OCI-LY7 (cell line): ENCODE results near the gene GSG1L. TPM values are rescaled to one million over a fixed set of nuclear protein-coding genes. Genes with fewer than 3 reads are reported as not detected.

Source experiments
- BruUV-seq: library from RNA; stranded (reverse); fragments of 400-500 nt; replicated peaks from 2 replicates; lab custom pipeline; 2021; lab: Mats Ljungman, UMichigan
- CTCF ChIA-PET: fragments of 300-600 bp; sonication (Branson Sonifier 250); formaldehyde crosslinking; loops from one replicate; lab custom pipeline; 2022; ENCODE audit warnings: antibody characterized with exemption; ENCODE audit not compliant: unreplicated experiment; lab: Charles Lee
- POLR2A ChIA-PET: fragments of 300-600 bp; sonication (Branson Sonifier 250); formaldehyde crosslinking; loops from one replicate; lab custom pipeline; 2022; ENCODE audit warnings: antibody characterized with exemption; lab: Charles Lee
- DNase-seq: peaks from one replicate; pipeline ENCODE4 v3.0.0-alpha.2; 2015; ENCODE audit warnings: low spot score
- H2AFZ ChIP-seq: fragments of 200-600 bp; sonication (generic), shearing (Covaris generic); 2 replicates; pipeline ENCODE4 v1.6.1; 2014; ENCODE audit warnings: mild to moderate bottlenecking, antibody characterized with exemption, low read length, moderate library complexity
- H3K27ac ChIP-seq: fragments of 200-600 bp; sonication (generic); 2 replicates; pipeline ENCODE4 v1.5.1; 2014; ENCODE audit warnings: mixed run types, low read depth, mild to moderate bottlenecking, moderate library complexity, low read length, inconsistent platforms; ENCODE audit not compliant: poor library complexity, severe bottlenecking
- H3K36me3 ChIP-seq: fragments of 200-600 bp; sonication (generic); 2 replicates; pipeline ENCODE4 v1.6.1; 2014; ENCODE audit warnings: mild to moderate bottlenecking, antibody characterized with exemption, low read length, moderate library complexity, mixed read lengths; ENCODE audit not compliant: insufficient read depth
- H3K4me1 ChIP-seq: fragments of 200-600 bp; sonication (generic); 2 replicates; pipeline ENCODE4 v1.5.1; 2014; ENCODE audit warnings: mild to moderate bottlenecking, low read length; ENCODE audit not compliant: insufficient read depth, poor library complexity, severe bottlenecking
- H3K4me2 ChIP-seq: fragments of 200-600 bp; sonication (generic); 2 replicates; pipeline ENCODE4 v1.6.1; 2014; ENCODE audit warnings: mild to moderate bottlenecking, low read length
- H3K4me3 ChIP-seq: fragments of 200-600 bp; sonication (generic); 2 replicates; pipeline ENCODE4 v1.5.1; 2014; ENCODE audit warnings: mild to moderate bottlenecking, low read depth, low read length; ENCODE audit not compliant: poor library complexity, severe bottlenecking
- H3K79me2 ChIP-seq: fragments of 200-600 bp; sonication (generic); 2 replicates; pipeline ENCODE4 v1.6.1; 2016; ENCODE audit warnings: low read depth, mild to moderate bottlenecking, low read length, moderate library complexity, mixed read lengths; ENCODE audit not compliant: insufficient read depth
- H3K9me2 ChIP-seq: fragments of 200-600 bp; sonication (generic); 2 replicates; pipeline ENCODE4 v1.6.1; 2016; ENCODE audit warnings: mild to moderate bottlenecking, low read length, mixed read lengths; ENCODE audit not compliant: insufficient read depth
- H3K9me3 ChIP-seq: fragments of 200-600 bp; sonication (generic); 2 replicates; pipeline ENCODE4 v1.6.1; 2014; ENCODE audit warnings: mild to moderate bottlenecking, mixed run types, low read length, mixed read lengths
- H4K20me1 ChIP-seq: fragments of 200-600 bp; sonication (generic); 2 replicates; pipeline ENCODE4 v1.6.1; 2014; ENCODE audit warnings: mild to moderate bottlenecking, antibody characterized with exemption, low read length, moderate library complexity, mixed read lengths; ENCODE audit not compliant: insufficient read depth
- EZH2phosphoT487 ChIP-seq: fragments of 200-600 bp; sonication (generic); IDR thresholded peaks from 2 replicates; pipeline ENCODE4 v1.6.1; 2018; ENCODE audit warnings: low read depth, borderline replicate concordance, mild to moderate bottlenecking, mixed run types, antibody characterized with exemption, low read length, moderate library complexity, mixed read lengths
- intact Hi-C: fragments of 100-400 bp; cut with micrococcal nuclease; formaldehyde crosslinking; loops from one replicate; pipeline ENCODE4 v1.10.0; 2022; ENCODE audit not compliant: unreplicated experiment
- total RNA-seq, 2 experiments: library from RNA; depleted of rRNA in 1 of 2; stranded (reverse); fragments of >200 nt in 1 of 2; shearing (Covaris generic) in 1 of 2; gene quantifications; 2 replicates each; pipeline ENCODE4 v1.2.3, GENCODE V29; 2014 to 2022
- TF ChIP-seq, protein P1 (sequence below): fragments of 200-600 bp; sonication (generic); conservative IDR thresholded peaks from 2 replicates; pipeline ENCODE4 v1.5.1; 2014; ENCODE audit warnings: mild to moderate bottlenecking, antibody characterized with exemption, low read length, moderate library complexity, mixed read lengths

The GSG1L gene
- total RNA-seq, 2 experiments from 2014 or later, result not detected

DNA sequence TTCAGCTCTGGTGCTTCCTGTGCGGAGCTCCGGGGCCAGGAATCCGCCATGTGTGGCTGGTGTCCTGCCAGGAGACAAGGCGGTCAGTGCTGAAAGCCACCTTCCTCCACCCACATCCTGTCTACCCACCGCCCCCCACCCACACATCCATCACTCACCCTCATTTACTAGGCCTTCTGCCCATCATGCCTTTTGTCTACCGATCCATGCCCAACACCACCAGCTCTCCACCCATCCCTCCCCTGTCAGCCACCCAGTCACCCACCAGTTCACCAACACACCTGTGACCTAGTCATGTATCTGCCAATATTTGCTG is 272.2 kb downstream of the GSG1L start:
- intact Hi-C loops, result no loop called here
- TF ChIP-seq, protein P1, sequence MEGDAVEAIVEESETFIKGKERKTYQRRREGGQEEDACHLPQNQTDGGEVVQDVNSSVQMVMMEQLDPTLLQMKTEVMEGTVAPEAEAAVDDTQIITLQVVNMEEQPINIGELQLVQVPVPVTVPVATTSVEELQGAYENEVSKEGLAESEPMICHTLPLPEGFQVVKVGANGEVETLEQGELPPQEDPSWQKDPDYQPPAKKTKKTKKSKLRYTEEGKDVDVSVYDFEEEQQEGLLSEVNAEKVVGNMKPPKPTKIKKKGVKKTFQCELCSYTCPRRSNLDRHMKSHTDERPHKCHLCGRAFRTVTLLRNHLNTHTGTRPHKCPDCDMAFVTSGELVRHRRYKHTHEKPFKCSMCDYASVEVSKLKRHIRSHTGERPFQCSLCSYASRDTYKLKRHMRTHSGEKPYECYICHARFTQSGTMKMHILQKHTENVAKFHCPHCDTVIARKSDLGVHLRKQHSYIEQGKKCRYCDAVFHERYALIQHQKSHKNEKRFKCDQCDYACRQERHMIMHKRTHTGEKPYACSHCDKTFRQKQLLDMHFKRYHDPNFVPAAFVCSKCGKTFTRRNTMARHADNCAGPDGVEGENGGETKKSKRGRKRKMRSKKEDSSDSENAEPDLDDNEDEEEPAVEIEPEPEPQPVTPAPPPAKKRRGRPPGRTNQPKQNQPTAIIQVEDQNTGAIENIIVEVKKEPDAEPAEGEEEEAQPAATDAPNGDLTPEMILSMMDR, result no peak
- TF ChIP-seq EZH2phosphoT487, result no peak
- H3K4me3 ChIP-seq, result no peak overlapping the region
- no peak overlapping the region for H3K27ac ChIP-seq
- H3K4me1 ChIP-seq, result no peaks in the 10 kb centered on the region
- H3K4me2 ChIP-seq, result no peak overlapping the region
- H3K9me2 ChIP-seq, result no peaks in the 10 kb centered on the region
- CTCF ChIA-PET, result no interaction called here
- no peaks in the 10 kb centered on the region for H3K36me3 ChIP-seq
- H3K9me3 ChIP-seq, result no peaks in the 10 kb centered on the region
- BruUV-seq, result no TSS peak
- H2AFZ ChIP-seq, result no peak overlapping the region
- no peak for DNase-seq
- no peaks in the 10 kb centered on the region for H3K79me2 ChIP-seq
- POLR2A ChIA-PET, result no interaction called here
- H4K20me1 ChIP-seq, result no peaks in the 10 kb centered on the region

DNA sequence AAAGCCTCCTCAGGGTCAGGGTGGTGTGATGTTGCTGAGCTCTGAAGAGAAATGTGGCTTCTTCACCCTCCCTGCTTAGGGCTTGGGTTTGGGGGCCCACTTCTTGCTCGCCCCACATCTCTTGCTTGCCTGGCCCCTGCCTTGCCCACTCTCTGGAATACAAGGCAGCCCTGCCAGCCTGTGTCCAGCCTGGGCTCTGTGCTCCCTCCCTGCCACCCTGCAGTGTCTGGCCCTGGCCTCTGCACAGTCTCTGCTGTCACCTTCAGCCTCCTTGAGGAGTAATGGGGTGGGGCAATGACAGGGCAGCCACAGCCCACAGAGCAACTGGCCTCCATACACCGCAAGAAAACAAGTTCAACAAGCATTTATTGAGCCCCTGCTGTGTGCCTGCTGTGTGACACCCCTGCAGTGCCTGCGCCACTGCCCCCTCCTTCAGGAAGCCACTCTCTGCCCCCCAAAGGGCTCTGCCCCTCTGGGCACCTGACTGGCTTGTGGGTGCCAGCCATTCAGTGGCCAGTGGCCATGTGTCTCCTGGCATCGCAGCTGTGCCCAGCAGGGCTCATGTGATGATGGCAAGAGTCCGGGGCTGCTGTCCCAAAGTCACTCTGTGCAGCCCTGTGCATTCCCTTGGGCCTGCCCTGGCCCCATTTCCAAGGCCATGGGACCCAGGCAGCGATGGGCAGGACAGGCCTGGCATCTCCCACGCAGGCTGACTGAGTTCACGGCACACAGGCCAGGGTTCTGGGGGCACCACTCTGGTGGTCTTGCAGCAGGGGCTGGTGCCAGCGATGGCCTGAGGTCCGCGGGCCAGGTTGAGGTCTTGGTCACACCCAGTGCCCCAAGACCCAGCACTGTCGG is 272.7 kb downstream of the GSG1L start:
- BruUV-seq, result no TSS peak
- Histone ChIP-seq H3K4me3 (no peak overlapping the region), H3K9me3 (no peaks in the 10 kb centered on the region), H3K79me2 (no peaks in the 10 kb centered on the region), H3K4me2 (no peak overlapping the region), H2AFZ (no peak overlapping the region), H3K36me3 (no peaks in the 10 kb centered on the region), H3K4me1 (no peaks in the 10 kb centered on the region), H3K9me2 (no peaks in the 10 kb centered on the region), H3K27ac (no peak overlapping the region), H4K20me1 (no peaks in the 10 kb centered on the region)
- DNase-seq, result no peak
- ChIA-PET POLR2A (no interaction called here), CTCF (no interaction called here)
- TF ChIP-seq EZH2phosphoT487, result no peak
- TF ChIP-seq, protein P1, result no peak
- intact Hi-C loops, result no loop called here

DNA sequence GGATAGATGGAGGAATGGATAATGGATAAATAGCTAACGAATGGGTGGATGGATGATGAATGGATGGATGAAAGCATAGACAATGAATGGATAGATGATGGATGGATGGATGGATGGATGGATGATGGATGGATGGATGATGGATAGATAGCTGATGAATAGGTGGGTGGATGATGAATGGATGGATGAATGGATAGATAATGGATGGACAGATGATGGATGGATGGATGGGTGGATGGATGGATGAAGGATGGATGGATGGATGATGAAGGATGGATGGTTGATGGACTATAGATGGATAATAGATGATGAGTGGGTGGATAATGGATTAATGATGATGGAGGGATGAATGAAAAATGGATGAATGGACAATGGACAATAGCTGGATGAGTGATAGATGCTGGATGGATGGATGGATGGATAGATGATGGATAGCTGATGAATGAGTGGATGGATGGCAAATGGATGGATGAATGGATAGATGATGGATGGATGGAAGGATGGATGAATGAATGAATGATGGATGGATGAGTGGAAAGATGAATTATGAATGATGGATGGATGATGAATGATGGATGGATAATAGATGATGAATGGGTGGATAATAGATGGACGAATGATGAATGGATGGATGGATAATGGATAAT is 273.8 kb downstream of the GSG1L start:
- no peak overlapping the region for H3K4me2 ChIP-seq
- DNase-seq, result no peak
- intact Hi-C loops, result no loop called here
- no peaks in the 10 kb centered on the region for H3K9me3 ChIP-seq
- no peak overlapping the region for H3K4me3 ChIP-seq
- no peaks in the 10 kb centered on the region for H3K9me2 ChIP-seq
- BruUV-seq, result no TSS peak
- no peaks in the 10 kb centered on the region for H3K79me2 ChIP-seq
- POLR2A ChIA-PET, result interaction anchor here (0.8 kb wide), 1 partner anchor 28 kb away, joined by 4 read pairs; no protein-coding TSS in a partner anchor
- CTCF ChIA-PET, result interaction anchor here (0.9 kb wide), 1 partner anchor 10 kb away, joined by 3 read pairs; no protein-coding TSS in a partner anchor
- H4K20me1 ChIP-seq, result no peaks in the 10 kb centered on the region
- H3K36me3 ChIP-seq, result no peaks in the 10 kb centered on the region
- H3K27ac ChIP-seq, result no peak overlapping the region
- no peaks in the 10 kb centered on the region for H3K4me1 ChIP-seq
- no peak for TF ChIP-seq EZH2phosphoT487
- TF ChIP-seq, protein P1, result no peak
- no peak overlapping the region for H2AFZ ChIP-seq
